ENCODE results near the gene FOXJ1. TPM values are rescaled to one million over a fixed set of nuclear protein-coding genes. Genes with fewer than 3 reads are reported as not detected.

Gene FOXJ1
- total and polyA plus RNA-seq, 9 donors, result 0.23 to 168 (median 5.8) TPM; not detected in 2

DNA sequence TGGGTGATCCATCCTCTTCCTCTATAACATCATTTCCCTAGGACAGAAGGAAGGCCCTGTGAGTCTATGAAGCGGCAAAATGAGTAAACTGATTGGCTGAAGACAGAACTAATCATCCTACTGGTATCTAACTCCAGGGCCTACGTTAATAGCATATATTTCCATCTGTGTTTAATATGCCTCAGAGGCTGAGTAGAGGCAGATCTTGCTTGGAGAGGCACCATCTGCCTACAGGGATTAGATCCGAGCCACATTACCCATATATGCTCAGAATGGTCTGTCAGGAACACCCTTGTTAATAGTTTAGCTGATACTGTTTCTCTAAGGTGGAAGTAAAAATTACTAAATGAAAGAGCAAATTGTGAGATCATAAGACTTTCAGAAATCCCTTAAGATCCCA is 13.2 kb upstream of the FOXJ1 start:
- WGBS, 3 donors, result 94 to 95% (median 95%) methylated on average over 3 of the region's 3 CpGs
- TF ChIP-seq EP300 (IDR thresholded peaks at IDR 0.05) (no peak), POLR2A (IDR thresholded peaks at IDR 0.05) (no peak)
- TF ChIP-seq, protein P1, sequence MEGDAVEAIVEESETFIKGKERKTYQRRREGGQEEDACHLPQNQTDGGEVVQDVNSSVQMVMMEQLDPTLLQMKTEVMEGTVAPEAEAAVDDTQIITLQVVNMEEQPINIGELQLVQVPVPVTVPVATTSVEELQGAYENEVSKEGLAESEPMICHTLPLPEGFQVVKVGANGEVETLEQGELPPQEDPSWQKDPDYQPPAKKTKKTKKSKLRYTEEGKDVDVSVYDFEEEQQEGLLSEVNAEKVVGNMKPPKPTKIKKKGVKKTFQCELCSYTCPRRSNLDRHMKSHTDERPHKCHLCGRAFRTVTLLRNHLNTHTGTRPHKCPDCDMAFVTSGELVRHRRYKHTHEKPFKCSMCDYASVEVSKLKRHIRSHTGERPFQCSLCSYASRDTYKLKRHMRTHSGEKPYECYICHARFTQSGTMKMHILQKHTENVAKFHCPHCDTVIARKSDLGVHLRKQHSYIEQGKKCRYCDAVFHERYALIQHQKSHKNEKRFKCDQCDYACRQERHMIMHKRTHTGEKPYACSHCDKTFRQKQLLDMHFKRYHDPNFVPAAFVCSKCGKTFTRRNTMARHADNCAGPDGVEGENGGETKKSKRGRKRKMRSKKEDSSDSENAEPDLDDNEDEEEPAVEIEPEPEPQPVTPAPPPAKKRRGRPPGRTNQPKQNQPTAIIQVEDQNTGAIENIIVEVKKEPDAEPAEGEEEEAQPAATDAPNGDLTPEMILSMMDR (IDR thresholded peaks at IDR 0.05), result no peak
- no peaks in the 10 kb centered on the region for H3K4me1 ChIP-seq (ENCODE audit: insufficient read depth)
- no peaks in the 10 kb centered on the region for H3K9me3 ChIP-seq
- no peaks in the 10 kb centered on the region for H3K27me3 ChIP-seq
- no peak overlapping the region for H3K27ac ChIP-seq
- H3K36me3 ChIP-seq, result no peaks in the 10 kb centered on the region
- intact Hi-C loops (cut with DNase I), result no loop called here
- H3K4me3 ChIP-seq, result no peak overlapping the region
- no peak for DNase-seq

DNA sequence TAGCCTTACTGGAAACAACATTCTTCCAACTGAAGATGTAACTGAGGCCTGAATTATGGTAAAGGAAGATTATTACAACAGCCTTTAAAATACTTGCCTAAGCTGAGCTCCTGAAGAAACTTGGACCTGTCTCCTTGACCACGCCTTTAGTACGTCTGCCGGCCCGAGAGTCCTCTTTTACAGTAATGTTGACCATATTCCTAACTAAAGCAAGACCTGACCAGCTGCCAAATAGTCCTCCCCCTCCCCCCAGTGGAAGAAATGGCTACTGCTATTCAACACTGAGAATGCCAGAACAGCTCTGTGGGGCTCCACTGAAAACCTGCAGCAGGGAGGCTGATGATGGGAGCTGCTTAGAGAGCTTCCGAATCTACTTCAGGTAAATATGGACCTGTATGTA is 12.6 kb upstream of the FOXJ1 start:
- no peak overlapping the region for H3K4me3 ChIP-seq
- H3K36me3 ChIP-seq, result no peaks in the 10 kb centered on the region
- intact Hi-C loops (cut with DNase I), result no loop called here
- H3K4me1 ChIP-seq (ENCODE audit: insufficient read depth), result no peaks in the 10 kb centered on the region
- H3K9me3 ChIP-seq, result no peaks in the 10 kb centered on the region
- H3K27me3 ChIP-seq, result no peaks in the 10 kb centered on the region
- TF ChIP-seq POLR2A (IDR thresholded peaks at IDR 0.05) (no peak), EP300 (IDR thresholded peaks at IDR 0.05) (no peak)
- TF ChIP-seq, protein P1 (IDR thresholded peaks at IDR 0.05), result no peak
- H3K27ac ChIP-seq, result no peak overlapping the region
- no peak for DNase-seq
- WGBS, 3 donors, result 26 to 50% (median 32%) methylated on average over 5 of the region's 5 CpGs

DNA sequence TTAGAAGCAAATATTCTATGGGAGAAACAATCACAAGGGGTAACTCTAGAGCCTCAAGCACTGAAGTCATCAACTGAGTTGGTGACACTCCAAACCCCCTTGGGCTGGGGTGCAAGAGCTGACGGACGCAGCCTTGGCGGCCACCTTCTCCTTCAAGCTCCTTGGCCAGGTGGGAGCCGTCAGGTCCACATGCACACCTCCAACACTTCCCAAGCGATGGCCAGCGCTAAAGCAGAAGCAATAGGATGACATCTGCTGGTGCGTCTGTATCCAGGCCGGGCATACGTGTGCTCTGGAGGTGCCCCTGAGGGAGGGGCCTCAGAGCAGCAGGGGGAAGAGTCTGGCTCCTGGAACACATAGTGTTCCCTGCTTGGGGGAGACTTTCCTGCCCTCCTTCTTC is 12.2 kb upstream of the FOXJ1 start:
- TF ChIP-seq POLR2A (IDR thresholded peaks at IDR 0.05) (no peak), EP300 (IDR thresholded peaks at IDR 0.05) (no peak)
- TF ChIP-seq, protein P1 (IDR thresholded peaks at IDR 0.05), result no peak
- no peaks in the 10 kb centered on the region for H3K36me3 ChIP-seq
- no peaks in the 10 kb centered on the region for H3K4me1 ChIP-seq (ENCODE audit: insufficient read depth)
- DNase-seq, result no peak
- intact Hi-C loops (cut with DNase I), result no loop called here
- no peaks in the 10 kb centered on the region for H3K27me3 ChIP-seq
- H3K4me3 ChIP-seq, result no peak overlapping the region
- WGBS, 3 donors, result 88 to 91% (median 89%) methylated on average over 9 of the region's 9 CpGs
- H3K27ac ChIP-seq, result no peak overlapping the region
- no peaks in the 10 kb centered on the region for H3K9me3 ChIP-seq

DNA sequence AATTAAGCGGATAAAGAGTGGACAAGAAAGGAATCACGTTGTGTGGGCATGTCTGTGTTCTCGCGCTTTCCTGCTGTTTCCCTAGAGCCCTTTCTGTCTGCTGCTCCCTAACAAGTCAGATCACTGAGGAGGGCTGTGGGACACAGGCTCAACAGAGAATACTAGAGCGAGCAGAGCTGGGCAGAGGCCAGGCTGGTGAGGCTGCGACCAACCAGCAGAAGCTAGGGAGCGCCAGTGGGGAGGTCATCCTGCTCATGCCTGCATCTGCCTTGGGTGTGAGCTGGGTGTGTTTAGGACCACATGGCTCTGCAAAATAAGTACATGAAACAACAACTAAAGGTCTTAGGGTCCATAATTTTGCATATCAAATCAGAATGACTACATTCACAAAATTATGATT is 11.5 kb upstream of the FOXJ1 start:
- Histone ChIP-seq H3K27me3 (no peaks in the 10 kb centered on the region), H3K4me1 (ENCODE audit: insufficient read depth) (no peaks in the 10 kb centered on the region), H3K36me3 (no peaks in the 10 kb centered on the region), H3K27ac (no peak overlapping the region), H3K4me3 (no peak overlapping the region), H3K9me3 (no peaks in the 10 kb centered on the region)
- DNase-seq, result no peak
- TF ChIP-seq, protein P1 (IDR thresholded peaks at IDR 0.05), result no peak
- TF ChIP-seq POLR2A (IDR thresholded peaks at IDR 0.05) (no peak), EP300 (IDR thresholded peaks at IDR 0.05) (no peak)
- 87 to 88% (median 87%) methylated on average over 7 of the region's 7 CpGs for WGBS, 3 donors
- intact Hi-C loops (cut with DNase I), result no loop called here

Data from ovary (tissue), 9 donors.